Neutrophil (primary cell): ENCODE measurements around the gene IFITM1.

ENCODE experiments used
- H3K27ac ChIP-seq: fragments of 200-600 bp; sonication (generic); 2 replicates; pipeline ENCODE4 v1.5.1; 2016; ENCODE audit warnings: mild to moderate bottlenecking, moderate library complexity
- H3K27me3 ChIP-seq: fragments of 200-600 bp; sonication (generic); 2 replicates; pipeline ENCODE4 v1.6.0; 2016; ENCODE audit warnings: mild to moderate bottlenecking
- H3K36me3 ChIP-seq: fragments of 200-600 bp; sonication (generic); 2 replicates; pipeline ENCODE4 v1.5.1; 2017
- H3K4me1 ChIP-seq, 2 experiments: fragments of 200-600 bp in 1 of 2; sonication (generic) in 1 of 2; 1 replicate in 1 of 2; 2 replicates in 1 of 2; pipeline versions ENCODE4 v1.5.1 to v1.6.1; 2013 to 2016; ENCODE audit warnings: low read depth in 1 of 2, low read length in 1 of 2, mild to moderate bottlenecking in 1 of 2, moderate library complexity in 1 of 2; ENCODE audit not compliant: control insufficient read depth in 1 of 2, insufficient read depth in 1 of 2
- H3K4me3 ChIP-seq, 2 experiments: fragments of 200-600 bp in 1 of 2; sonication (generic) in 1 of 2; 1 replicate in 1 of 2; 2 replicates in 1 of 2; pipeline ENCODE4 v1.5.1; 2013 to 2016; ENCODE audit warnings: low read depth in 1 of 2, low read length in 1 of 2, mild to moderate bottlenecking in 1 of 2, moderate library complexity in 1 of 2
- H3K9me3 ChIP-seq: fragments of 200-600 bp; sonication (generic); 2 replicates; pipeline ENCODE4 v1.5.1; 2016
- CTCF ChIP-seq: fragments of 200-600 bp; sonication (generic); IDR thresholded peaks from 2 replicates; pipeline ENCODE4 v1.5.1; 2016; ENCODE audit warnings: antibody characterized with exemption

IFITM1 gene

GRCh38 chr11:270451-271318 lies 43.2 kb upstream of the IFITM1 start:
- Histone ChIP-seq H3K27ac (peak overlapping the region; percentile 100), H3K9me3 (no peaks in the 10 kb centered on the region), H3K27me3 (no peaks in the 10 kb centered on the region), H3K36me3 (no peaks in the 10 kb centered on the region), H3K4me1 (peaks cover 45 to 55% of the 10 kb centered on the region in 2 experiments), H3K4me3 (peak overlapping the region; percentile 10 to 40)
- no peak for TF ChIP-seq CTCF

GRCh38 chr11:271319-271715 lies 42.5 kb upstream of the IFITM1 start:
- no peak for TF ChIP-seq CTCF
- no peaks in the 10 kb centered on the region for H3K27me3 ChIP-seq
- H3K9me3 ChIP-seq = no peaks in the 10 kb centered on the region
- H3K36me3 ChIP-seq = no peaks in the 10 kb centered on the region
- H3K27ac ChIP-seq = peak overlapping the region; percentile 100
- no peak overlapping the region for H3K4me3 ChIP-seq
- peaks cover 45 to 60% of the 10 kb centered on the region in 2 experiments for H3K4me1 ChIP-seq

GRCh38 chr11:272195-272930 lies 41.5 kb upstream of the IFITM1 start:
- TF ChIP-seq CTCF = no peak
- peaks cover 41 to 70% of the 10 kb centered on the region in 2 experiments for H3K4me1 ChIP-seq
- no peak overlapping the region for H3K4me3 ChIP-seq

GRCh38 chr11:272931-273198 lies 41.0 kb upstream of the IFITM1 start:
- Histone ChIP-seq H3K4me1 (peaks cover 44 to 71% of the 10 kb centered on the region in 2 experiments), H3K27me3 (peaks cover 12% of the 10 kb centered on the region), H3K36me3 (no peaks in the 10 kb centered on the region), H3K4me3 (no peak overlapping the region), H3K9me3 (no peaks in the 10 kb centered on the region), H3K27ac (peak overlapping the region; percentile 1)
- no peak for TF ChIP-seq CTCF

More at GRCh38 chr11:272195-272930, 41.5 kb upstream of the IFITM1 start:
- Histone ChIP-seq H3K36me3 (no peaks in the 10 kb centered on the region), H3K27ac (peak overlapping the region; percentile 34), H3K27me3 (peaks cover 7% of the 10 kb centered on the region), H3K9me3 (no peaks in the 10 kb centered on the region)

- Histone ChIP-seq H3K9me3 (no peaks in the 10 kb centered on the region), H3K36me3 (peaks cover 12% of the 10 kb centered on the region), H3K4me1 (peaks cover 39 to 57% of the 10 kb centered on the region in 2 experiments), H3K27ac (no peak overlapping the region), H3K27me3 (peaks cover 46% of the 10 kb centered on the region), H3K4me3 (peak overlapping the region in 1 of 2 experiments; percentile 84)
- no peak for TF ChIP-seq CTCF
Measured at GRCh38 chr11:276219-276618, 37.6 kb upstream of the IFITM1 start.
